ENCODE measurements around the gene WNT7B. TPM values are rescaled to one million over a fixed set of nuclear protein-coding genes. Genes with fewer than 3 reads are reported as not detected.
A peak's percentile ranks its signal among the peaks of the same experiment; 100 is the strongest.

WNT7B gene
- total and polyA plus RNA-seq, 2 of the 8 experiments (the other 6 are each of a cell fraction or from before 2014, with no cell fraction given) = 0.14 to 0.24 TPM

DNA sequence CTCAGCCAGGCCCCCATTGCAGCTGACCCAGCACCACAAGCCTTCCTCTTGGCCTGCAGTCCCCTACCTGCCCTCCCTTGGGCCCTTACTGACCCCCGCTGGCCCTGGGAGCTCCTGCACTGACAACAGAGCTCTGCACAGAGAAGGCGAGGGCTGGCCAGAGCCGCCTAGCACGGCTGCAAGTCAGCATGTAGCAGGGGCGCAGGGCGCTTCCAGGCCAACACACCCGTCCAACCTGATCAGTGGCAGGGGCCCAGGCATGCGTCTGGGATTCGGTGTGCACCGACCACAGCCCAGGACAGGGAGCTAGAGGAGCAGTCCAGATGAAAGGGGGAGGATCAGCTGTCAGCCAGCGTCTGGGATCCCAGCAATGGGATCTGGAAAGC lies 7.6 kb downstream of the WNT7B start:
- H2BK15ac ChIP-seq (ENCODE audit: low read length) = peak overlapping the region; percentile 46; the same call in 1 of the 2 replicates
- H3K23ac ChIP-seq (ENCODE audit: insufficient read length) = no peak overlapping the region
- H3K4me2 ChIP-seq (ENCODE audit: insufficient read depth in 1 of 2, low read depth in 2 of 2, low read length in 2 of 2) = no peak overlapping the region
- peak overlapping the region; percentile 52 for H4K91ac ChIP-seq (replicated peaks; ENCODE audit: insufficient read length, low read length)
- H2BK120ac ChIP-seq (replicated peaks; ENCODE audit: low read depth, low read length) = no peak overlapping the region
- FAIRE-seq (no peak), DNase-seq (ENCODE audit: low read depth in 1 of 2, low spot score in 2 of 2) (peak in 1 of 2 experiments; percentile 68)
- no peak overlapping the region for H3K4ac ChIP-seq (replicated peaks; ENCODE audit: insufficient read length, low read depth, low read length)
- no peaks in the 10 kb centered on the region for H3K79me2 ChIP-seq (ENCODE audit: control insufficient read depth in 1 of 2, insufficient read depth in 2 of 2, low read length in 2 of 2)
- H3K23me2 ChIP-seq (ENCODE audit: low read depth, low read length) = peaks cover 1% of the 10 kb centered on the region; the same call in 1 of the 2 replicates
- H3K4me3 ChIP-seq (ENCODE audit: extremely low read depth in 1 of 4, insufficient read depth in 2 of 4, low read depth in 3 of 4, low read length in 4 of 4) = no peak overlapping the region
- H3K79me1 ChIP-seq (ENCODE audit: low read depth, low read length) = no peaks in the 10 kb centered on the region
- 0 out of 2 replicates have a peak overlapping the region, but pooled peaks have one; percentile 48 for H2BK20ac ChIP-seq (ENCODE audit: low read length)
- peaks cover 43 to 82% (median 72%) of the 10 kb centered on the region in 4 experiments for H3K27me3 ChIP-seq (replicated peaks in 1 of 4; ENCODE audit: control insufficient read depth in 3 of 4, extremely low read depth in 1 of 4, insufficient read depth in 3 of 4, low read length in 3 of 4)
- H2AK5ac ChIP-seq (ENCODE audit: low read depth, low read length) = no peak overlapping the region
- no peak overlapping the region for H2AFZ ChIP-seq (ENCODE audit: low read length)
- H2BK12ac ChIP-seq (ENCODE audit: low read depth, low read length) = peak overlapping the region; percentile 68; the same call in 1 of the 2 replicates
- ChIA-PET CTCF (ENCODE audit: partially characterized antibody) (interaction anchor here (0.6 to 3.5 kb wide), 24 partner anchors 11 to 395 kb away, joined by 3 to 25 read pairs (median 4); no protein-coding TSS in a partner anchor), POLR2A (ENCODE audit: partially characterized antibody) (no interaction called here)
- H4K20me1 ChIP-seq (replicated peaks in 1 of 2; ENCODE audit: control insufficient read depth in 1 of 2, insufficient read depth in 2 of 2, low read length in 2 of 2) = peaks cover 0 to 11% of the 10 kb centered on the region in 2 experiments
- no peak overlapping the region for H4K5ac ChIP-seq (ENCODE audit: insufficient read length, low read depth, low read length)
- peaks cover 5 to 14% of the 10 kb centered on the region in 2 experiments; a peak in 3 of 4 replicates for H3K9me3 ChIP-seq (ENCODE audit: insufficient read depth in 2 of 2, low read depth in 1 of 2, low read length in 1 of 2)
- TF ChIP-seq KDM4A (IDR thresholded peaks at IDR 0.05; ENCODE audit: low read depth, low read length, severe bottlenecking) = no peak
- TF ChIP-seq, protein P1, sequence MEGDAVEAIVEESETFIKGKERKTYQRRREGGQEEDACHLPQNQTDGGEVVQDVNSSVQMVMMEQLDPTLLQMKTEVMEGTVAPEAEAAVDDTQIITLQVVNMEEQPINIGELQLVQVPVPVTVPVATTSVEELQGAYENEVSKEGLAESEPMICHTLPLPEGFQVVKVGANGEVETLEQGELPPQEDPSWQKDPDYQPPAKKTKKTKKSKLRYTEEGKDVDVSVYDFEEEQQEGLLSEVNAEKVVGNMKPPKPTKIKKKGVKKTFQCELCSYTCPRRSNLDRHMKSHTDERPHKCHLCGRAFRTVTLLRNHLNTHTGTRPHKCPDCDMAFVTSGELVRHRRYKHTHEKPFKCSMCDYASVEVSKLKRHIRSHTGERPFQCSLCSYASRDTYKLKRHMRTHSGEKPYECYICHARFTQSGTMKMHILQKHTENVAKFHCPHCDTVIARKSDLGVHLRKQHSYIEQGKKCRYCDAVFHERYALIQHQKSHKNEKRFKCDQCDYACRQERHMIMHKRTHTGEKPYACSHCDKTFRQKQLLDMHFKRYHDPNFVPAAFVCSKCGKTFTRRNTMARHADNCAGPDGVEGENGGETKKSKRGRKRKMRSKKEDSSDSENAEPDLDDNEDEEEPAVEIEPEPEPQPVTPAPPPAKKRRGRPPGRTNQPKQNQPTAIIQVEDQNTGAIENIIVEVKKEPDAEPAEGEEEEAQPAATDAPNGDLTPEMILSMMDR (IDR thresholded peaks at IDR 0.05; ENCODE audit: control extremely low read depth in 1 of 3, insufficient read depth in 1 of 3, low read depth in 1 of 3, low read length in 3 of 3) = peak; percentile 40 to 54 (median 51)
- peak; percentile 62 to 82 for TF ChIP-seq RAD21 (IDR thresholded peaks at IDR 0.05 in 1 of 2, conservative IDR thresholded peaks at IDR 0.05 in 1 of 2; ENCODE audit: low read depth in 2 of 2, low read length in 2 of 2)
- peak; percentile 2 for TF ChIP-seq EZH2 (IDR thresholded peaks at IDR 0.05; ENCODE audit: low read depth, low read length, severe bottlenecking)
- peaks cover 0 to 16% (median 0%) of the 10 kb centered on the region in 4 experiments; a peak in 3 of 8 replicates for H3K36me3 ChIP-seq (ENCODE audit: control insufficient read depth in 2 of 4, insufficient read depth in 4 of 4, low read length in 3 of 4)
- no peak overlapping the region; the same call in none of the 2 replicates for H4K8ac ChIP-seq (ENCODE audit: extremely low read depth, insufficient read depth, low read length)
- H3K18ac ChIP-seq (ENCODE audit: extremely low read depth, low read length) = peak overlapping the region; percentile 32
- H3K9ac ChIP-seq (replicated peaks in 1 of 4; ENCODE audit: extremely low read depth in 1 of 4, low read depth in 3 of 4, low read length in 3 of 4) = no peak overlapping the region
- no peak overlapping the region for H3K14ac ChIP-seq (ENCODE audit: insufficient read length)
- H3K4me1 ChIP-seq (replicated peaks in 1 of 4; ENCODE audit: control insufficient read depth in 3 of 4, insufficient read depth in 4 of 4, low read length in 3 of 4) = peaks cover 0 to 54% (median 36%) of the 10 kb centered on the region in 4 experiments; a peak in 6 of 7 replicates
- H3K56ac ChIP-seq (replicated peaks; ENCODE audit: insufficient read length, low read depth, low read length) = no peak overlapping the region
- no peak overlapping the region for H3K27ac ChIP-seq (ENCODE audit: low read depth, low read length)
- 0 out of 2 replicates have a peak overlapping the region, but pooled peaks have one; percentile 16 for H2BK5ac ChIP-seq (ENCODE audit: low read depth, low read length)
- 58% methylated on average over 11 of the region's 11 CpGs; no CpG with 5 or more reads in 1 of the 2 experiments for WGBS, 2 experiments (ENCODE audit: extremely low coverage in 1 of 2, insufficient coverage in 1 of 2, insufficient read length in 1 of 2, insufficient replicate concordance in 2 of 2, low coverage in 1 of 2, low lambda C conversion rate in 2 of 2, missing lambda C conversion rate in 1 of 2)
